ENCODE measurements around the gene SMPD1.

The SMPD1 gene
- 28.5 reads per million, percentile 55 among the genes with 10 or more reads in this experiment for total RNA-seq

- peak; percentile 91 for DNase-seq
These were observed at the start of gene SMPD1 for GRCh38 chr11:6389905-6390717. TSS of gene SMPD1 (plus strand) at chr11:6390474. CDS start at chr11:6390599, 125 bp downstream.

- DNase-seq, result no peak
These were observed 44.9 kb upstream of the SMPD1 start for GRCh38 chr11:6345366-6345765.

GRCh38 chr11:6350043-6350442 is 40.2 kb upstream of the SMPD1 start:
- no peak for DNase-seq

GRCh38 chr11:6350486-6350885 is 39.8 kb upstream of the SMPD1 start:
- DNase-seq, result no peak

- no peak for DNase-seq
These were observed 38.4 kb upstream of the SMPD1 start for GRCh38 chr11:6351782-6352382.

GRCh38 chr11:6353367-6353987 is 36.8 kb upstream of the SMPD1 start:
- DNase-seq, result peak; percentile 23

- no peak for DNase-seq
These were observed 35.4 kb upstream of the SMPD1 start for GRCh38 chr11:6354651-6355485.

GRCh38 chr11:6356503-6357055 is 33.7 kb upstream of the SMPD1 start:
- DNase-seq, result no peak

GRCh38 chr11:6357222-6357621 is 33.1 kb upstream of the SMPD1 start:
- no peak for DNase-seq

GRCh38 chr11:6360183-6360582 is 30.1 kb upstream of the SMPD1 start:
- no peak for DNase-seq

GRCh38 chr11:6362185-6362872 is 27.9 kb upstream of the SMPD1 start:
- no peak for DNase-seq

GRCh38 chr11:6362873-6363678 is 27.2 kb upstream of the SMPD1 start:
- peak; percentile 53 for DNase-seq

GRCh38 chr11:6365659-6366058 is 24.6 kb upstream of the SMPD1 start:
- DNase-seq, result no peak

- no peak for DNase-seq
These were observed 18.4 kb upstream of the SMPD1 start for GRCh38 chr11:6371825-6372224.

- DNase-seq, result no peak
These were observed 12.2 kb upstream of the SMPD1 start for GRCh38 chr11:6377902-6378639.

GRCh38 chr11:6378640-6378989 is 11.7 kb upstream of the SMPD1 start:
- no peak for DNase-seq

GRCh38 chr11:6385046-6385777 is 5.1 kb upstream of the SMPD1 start:
- DNase-seq, result no peak

GRCh38 chr11:6387811-6388599 is 2.3 kb upstream of the SMPD1 start:
- no peak for DNase-seq

- DNase-seq, result no peak
These were observed 1.5 kb upstream of the SMPD1 start for GRCh38 chr11:6388748-6389147.

All from effector CD4-positive, alpha-beta T cell (primary cell).